Astrocyte of the cerebellum (primary cell): ENCODE measurements around the gene SLC9A9.

Source experiments
- DNase-seq: peaks from one replicate; pipeline ENCODE4 v3.0.0-alpha.2; 2011; ENCODE audit warnings: low read depth
- H3K4me3 ChIP-seq: 2 replicates; pipeline ENCODE4 v1.5.1; 2011; ENCODE audit warnings: mild to moderate bottlenecking, low read depth, low read length, moderate library complexity
- CTCF ChIP-seq: IDR thresholded peaks from 2 replicates; pipeline ENCODE4 v1.5.1; 2012; ENCODE audit warnings: low read length, low read depth, moderate library complexity, mild to moderate bottlenecking; ENCODE audit errors: missing control alignments
- in situ Hi-C: cut with HindIII; loops from 2 replicates; pipeline ENCODE4 v1.10.0; 2017; ENCODE audit warnings: low sequenced_read_pairs

The SLC9A9 gene

GRCh38 chr3:143309705-143310104, 538.6 kb downstream of the SLC9A9 start:
- no peak for DNase-seq
- no peak for TF ChIP-seq CTCF
- in situ Hi-C loops = no loop called here
- H3K4me3 ChIP-seq = no peak overlapping the region

- in situ Hi-C loops = no loop called here
- no peak for DNase-seq
- no peak for TF ChIP-seq CTCF
- H3K4me3 ChIP-seq = no peak overlapping the region
Measured at GRCh38 chr3:143307613-143308183, 540.6 kb downstream of the SLC9A9 start.

GRCh38 chr3:143306407-143306806, 541.9 kb downstream of the SLC9A9 start:
- H3K4me3 ChIP-seq = no peak overlapping the region
- TF ChIP-seq CTCF = no peak
- in situ Hi-C loops = no loop called here
- no peak for DNase-seq

- H3K4me3 ChIP-seq = no peak overlapping the region
- in situ Hi-C loops = no loop called here
- no peak for DNase-seq
- no peak for TF ChIP-seq CTCF
Measured at GRCh38 chr3:143302638-143303171, 545.6 kb downstream of the SLC9A9 start.

GRCh38 chr3:143301031-143301901, 547.0 kb downstream of the SLC9A9 start:
- TF ChIP-seq CTCF = no peak
- DNase-seq = no peak
- in situ Hi-C loops = no loop called here
- H3K4me3 ChIP-seq = no peak overlapping the region

GRCh38 chr3:143298886-143299535, 549.3 kb downstream of the SLC9A9 start:
- TF ChIP-seq CTCF = no peak
- no peak for DNase-seq
- in situ Hi-C loops = no loop called here
- H3K4me3 ChIP-seq = no peak overlapping the region
